ENCODE results near the gene HDAC4. TPM values are rescaled to one million over a fixed set of nuclear protein-coding genes. Genes with fewer than 3 reads are reported as not detected.

Gene HDAC4
- total RNA-seq, 6 experiments from 2014 or later = 7.4 to 13.0 (median 9.5) TPM

DNA sequence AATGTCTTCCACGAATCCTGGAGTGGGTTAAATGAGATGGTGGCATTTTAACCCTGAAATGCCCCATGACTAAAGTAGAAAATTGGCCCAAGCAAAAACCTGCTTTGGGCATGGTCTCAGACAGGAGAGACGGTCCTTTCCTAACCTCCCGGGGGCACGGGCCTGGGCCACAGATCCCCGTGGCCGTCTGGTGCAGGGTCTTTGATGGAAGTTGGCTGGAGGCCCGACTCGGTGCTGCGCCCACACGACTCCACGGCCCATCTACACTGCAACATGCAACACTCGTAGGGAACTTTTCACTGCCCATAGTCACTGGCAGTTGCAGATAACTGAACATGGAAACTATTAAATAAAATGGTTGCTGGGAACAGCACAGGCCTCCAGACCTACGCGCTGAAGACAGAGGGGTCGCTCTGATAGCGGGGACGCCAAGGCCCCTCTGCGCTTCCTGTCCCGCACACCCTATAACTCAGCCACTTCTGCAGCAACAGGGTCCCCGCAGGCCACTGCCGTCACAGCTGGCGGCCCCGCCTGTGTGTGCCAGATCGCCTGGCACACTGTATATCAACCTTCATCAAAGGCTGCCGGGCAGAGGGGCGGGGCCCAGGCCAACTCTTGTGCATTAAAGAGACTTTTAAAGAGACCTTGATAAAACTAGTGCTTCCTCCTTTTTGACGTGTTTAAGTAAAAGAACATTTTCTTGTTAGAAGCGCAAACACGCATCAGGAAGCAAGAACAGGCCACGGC lies 338.8 kb downstream of the HDAC4 start:
- no peak overlapping the region for H3K27ac Mint-ChIP-seq
- H3K9me3 Mint-ChIP-seq = no peaks in the 10 kb centered on the region
- TF ChIP-seq, protein P1, sequence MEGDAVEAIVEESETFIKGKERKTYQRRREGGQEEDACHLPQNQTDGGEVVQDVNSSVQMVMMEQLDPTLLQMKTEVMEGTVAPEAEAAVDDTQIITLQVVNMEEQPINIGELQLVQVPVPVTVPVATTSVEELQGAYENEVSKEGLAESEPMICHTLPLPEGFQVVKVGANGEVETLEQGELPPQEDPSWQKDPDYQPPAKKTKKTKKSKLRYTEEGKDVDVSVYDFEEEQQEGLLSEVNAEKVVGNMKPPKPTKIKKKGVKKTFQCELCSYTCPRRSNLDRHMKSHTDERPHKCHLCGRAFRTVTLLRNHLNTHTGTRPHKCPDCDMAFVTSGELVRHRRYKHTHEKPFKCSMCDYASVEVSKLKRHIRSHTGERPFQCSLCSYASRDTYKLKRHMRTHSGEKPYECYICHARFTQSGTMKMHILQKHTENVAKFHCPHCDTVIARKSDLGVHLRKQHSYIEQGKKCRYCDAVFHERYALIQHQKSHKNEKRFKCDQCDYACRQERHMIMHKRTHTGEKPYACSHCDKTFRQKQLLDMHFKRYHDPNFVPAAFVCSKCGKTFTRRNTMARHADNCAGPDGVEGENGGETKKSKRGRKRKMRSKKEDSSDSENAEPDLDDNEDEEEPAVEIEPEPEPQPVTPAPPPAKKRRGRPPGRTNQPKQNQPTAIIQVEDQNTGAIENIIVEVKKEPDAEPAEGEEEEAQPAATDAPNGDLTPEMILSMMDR (IDR thresholded peaks at IDR 0.05) = no peak
- no peak overlapping the region for H3K4me3 Mint-ChIP-seq
- H3K27me3 Mint-ChIP-seq (ENCODE audit: insufficient read depth) = no peaks in the 10 kb centered on the region
- DNase-seq = no peak
- H3K4me1 Mint-ChIP-seq (ENCODE audit: low read depth) = no peaks in the 10 kb centered on the region
- H3K36me3 Mint-ChIP-seq (ENCODE audit: low read depth) = peaks cover 6% of the 10 kb centered on the region; the same call in 1 of the 2 replicates

DNA sequence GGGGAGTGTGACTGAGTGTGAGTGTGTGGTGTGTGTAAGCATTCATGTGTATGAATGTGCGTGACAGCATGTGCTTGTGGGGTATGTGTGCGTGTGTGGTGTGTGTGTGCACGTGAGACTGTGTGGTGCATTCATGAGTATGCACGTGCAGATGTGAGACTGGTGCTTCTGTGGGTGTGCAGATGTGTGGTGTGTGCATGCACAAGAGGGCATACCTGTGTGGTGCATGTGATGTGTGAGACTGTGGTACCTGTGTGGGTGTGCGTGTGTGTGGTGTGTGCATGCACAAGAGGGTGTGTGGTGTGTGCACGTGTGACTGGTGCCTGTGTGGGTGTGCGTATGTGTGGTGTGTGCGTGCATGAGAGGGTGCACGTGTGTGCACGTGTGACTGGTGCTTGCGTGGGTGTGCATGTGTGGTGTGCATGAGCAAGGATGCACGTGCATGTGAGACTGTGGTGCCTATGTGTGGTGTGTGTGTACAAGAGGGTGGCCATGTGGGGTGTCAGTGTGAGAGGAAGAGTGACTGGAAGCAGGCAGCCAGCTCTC lies 339.6 kb downstream of the HDAC4 start:
- Mint-ChIP-seq H3K9me3 (no peaks in the 10 kb centered on the region), H3K36me3 (ENCODE audit: low read depth) (peaks cover 2% of the 10 kb centered on the region; the same call in 1 of the 2 replicates), H3K27ac (no peak overlapping the region), H3K27me3 (ENCODE audit: insufficient read depth) (no peaks in the 10 kb centered on the region), H3K4me3 (no peak overlapping the region), H3K4me1 (ENCODE audit: low read depth) (no peaks in the 10 kb centered on the region)
- DNase-seq = no peak
- TF ChIP-seq, protein P1 (IDR thresholded peaks at IDR 0.05) = no peak

DNA sequence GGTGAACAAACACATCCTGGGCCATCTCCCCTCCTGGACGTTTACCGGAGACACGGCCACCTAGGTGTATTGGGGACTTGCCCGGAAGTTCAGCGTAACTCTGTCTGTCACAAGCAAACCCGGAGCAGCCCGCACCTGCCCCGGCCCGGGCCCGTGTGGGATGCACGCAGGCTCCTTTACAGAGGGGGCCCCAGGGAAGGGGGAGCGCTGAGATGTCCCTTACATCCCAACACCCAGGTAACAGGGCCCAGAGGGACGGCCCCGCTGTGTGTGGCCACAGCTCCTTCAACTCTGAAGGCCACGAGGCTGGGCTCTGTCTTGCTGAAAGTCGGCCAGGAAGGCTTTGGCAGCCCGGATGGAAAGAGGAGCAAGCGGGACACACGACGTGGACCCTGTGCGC lies 340.1 kb downstream of the HDAC4 start:
- DNase-seq = no peak
- H3K9me3 Mint-ChIP-seq = no peaks in the 10 kb centered on the region
- H3K4me1 Mint-ChIP-seq (ENCODE audit: low read depth) = no peaks in the 10 kb centered on the region
- no peak overlapping the region for H3K4me3 Mint-ChIP-seq
- TF ChIP-seq, protein P1 (IDR thresholded peaks at IDR 0.05) = no peak
- no peaks in the 10 kb centered on the region for H3K27me3 Mint-ChIP-seq (ENCODE audit: insufficient read depth)
- no peaks in the 10 kb centered on the region for H3K36me3 Mint-ChIP-seq (ENCODE audit: low read depth)
- no peak overlapping the region for H3K27ac Mint-ChIP-seq

DNA sequence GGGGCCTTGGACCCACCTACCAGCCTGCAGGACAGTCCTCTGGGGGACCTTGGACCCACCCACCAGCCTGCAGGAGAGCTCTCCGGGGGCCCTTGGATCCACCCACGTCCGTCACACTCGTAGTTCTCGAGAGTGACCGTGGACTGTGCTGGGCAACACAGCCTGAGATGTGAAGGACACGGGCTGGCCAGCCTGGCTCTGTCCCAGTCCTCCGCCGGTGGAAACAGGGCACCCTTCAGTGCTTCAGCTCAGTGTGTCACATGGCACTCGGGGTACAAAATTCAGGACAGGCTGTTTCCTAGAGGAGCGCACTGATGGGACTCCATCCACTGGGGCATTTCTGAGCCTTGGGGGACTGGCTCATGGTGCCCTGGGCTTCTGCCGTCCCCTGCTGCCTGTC lies 341.0 kb downstream of the HDAC4 start:
- H3K4me1 Mint-ChIP-seq (ENCODE audit: low read depth) = no peaks in the 10 kb centered on the region
- H3K4me3 Mint-ChIP-seq = no peak overlapping the region
- H3K9me3 Mint-ChIP-seq = no peaks in the 10 kb centered on the region
- H3K36me3 Mint-ChIP-seq (ENCODE audit: low read depth) = peaks cover 5% of the 10 kb centered on the region; the same call in 1 of the 2 replicates
- TF ChIP-seq, protein P1 (IDR thresholded peaks at IDR 0.05) = no peak
- H3K27ac Mint-ChIP-seq = no peak overlapping the region
- H3K27me3 Mint-ChIP-seq (ENCODE audit: insufficient read depth) = no peaks in the 10 kb centered on the region
- DNase-seq = no peak

DNA sequence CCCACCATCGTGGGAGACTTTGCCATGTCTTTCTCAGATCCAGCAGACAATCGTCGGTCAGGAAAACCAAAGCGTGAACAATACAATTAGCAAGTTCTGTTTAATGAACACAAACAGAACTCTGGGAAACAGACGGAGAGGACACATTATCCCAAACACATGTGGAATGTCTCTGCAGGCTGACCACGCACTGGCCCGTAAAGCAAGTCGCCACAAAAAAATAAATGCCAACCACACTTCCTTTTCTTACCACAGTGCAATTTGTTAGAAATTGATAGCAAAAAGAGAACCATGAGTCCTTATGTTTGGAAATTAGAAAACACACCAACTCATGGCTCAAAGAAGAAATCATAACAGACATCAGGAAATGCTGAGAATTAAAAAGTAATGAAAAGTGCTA lies 342.1 kb downstream of the HDAC4 start:
- Mint-ChIP-seq H3K27ac (no peak overlapping the region), H3K27me3 (ENCODE audit: insufficient read depth) (no peaks in the 10 kb centered on the region), H3K4me3 (no peak overlapping the region), H3K4me1 (ENCODE audit: low read depth) (no peaks in the 10 kb centered on the region), H3K36me3 (ENCODE audit: low read depth) (peaks cover 5% of the 10 kb centered on the region; the same call in 1 of the 2 replicates), H3K9me3 (no peaks in the 10 kb centered on the region)
- no peak for DNase-seq
- TF ChIP-seq, protein P1 (IDR thresholded peaks at IDR 0.05) = no peak
